B cell (primary cell): ENCODE measurements around the gene MLANA. TPM values are rescaled to one million over a fixed set of nuclear protein-coding genes. Genes with fewer than 3 reads are reported as not detected.

ENCODE experiments used
- ATAC-seq: fragments of 200-7000 bp; cut with Tn5 transposase; one replicate; pipeline ENCODE4 v1.10.0; 2021; ENCODE audit warnings: low read depth, mild to moderate bottlenecking, moderate number of reproducible peaks, moderate library complexity
- CTCF ChIA-PET: fragments of 350-600 bp; sonication (Branson Sonifier 250); formaldehyde crosslinking; loops from one replicate; lab custom pipeline; 2021; ENCODE audit warnings: antibody characterized with exemption, inconsistent platforms; lab: Charles Lee
- POLR2A ChIA-PET: fragments of 350-600 bp; sonication (Branson Sonifier 250); formaldehyde crosslinking; loops from one replicate; lab custom pipeline; 2021; ENCODE audit warnings: antibody characterized with exemption; lab: Charles Lee
- DNase-seq: peaks from one replicate; pipeline ENCODE4 v3.0.0; 2013
- H2AFZ ChIP-seq: 2 replicates; pipeline ENCODE4 v1.6.1; 2012; ENCODE audit warnings: mild to moderate bottlenecking, low read depth, low read length; ENCODE audit not compliant: insufficient read depth, poor library complexity, severe bottlenecking
- H3K27ac ChIP-seq, 2 donors: 1 replicate in 1 of 2; 2 replicates in 1 of 2; pipeline ENCODE4 v1.5.1; 2012 to 2013; ENCODE audit warnings: low read length in 2 of 2, mild to moderate bottlenecking in 2 of 2, moderate library complexity in 1 of 2
- H3K27me3 ChIP-seq, 4 experiments: fragments of 200-600 bp in 1 of 4; sonication (generic) in 1 of 4; replicated peaks in 1 of 4; 1 replicate in 2 of 4; 2 replicates in 2 of 4; pipeline versions ENCODE4 v1.6.1 to v1.7.0; 2013 to 2016; ENCODE audit warnings: low read length in 3 of 4, mild to moderate bottlenecking in 2 of 4, mixed read lengths in 1 of 4, moderate library complexity in 1 of 4; ENCODE audit not compliant: insufficient read depth in 4 of 4, control insufficient read depth in 3 of 4; ENCODE audit errors: control extremely low read depth in 1 of 4
- H3K36me3 ChIP-seq, 2 experiments: replicated peaks in 1 of 2; 1 replicate in 1 of 2; 2 replicates in 1 of 2; pipeline versions ENCODE4 v1.6.1 to v1.7.1; 2013; ENCODE audit warnings: low read length in 1 of 2; ENCODE audit not compliant: insufficient read depth in 2 of 2, control insufficient read depth in 1 of 2; ENCODE audit errors: control extremely low read depth in 1 of 2, extremely low read depth in 1 of 2
- H3K4me1 ChIP-seq, 2 donors: fragments of 200-600 bp in 1 of 2; sonication (generic) in 1 of 2; 1 replicate in 1 of 2; 2 replicates in 1 of 2; pipeline versions ENCODE4 v1.5.1 to v1.6.1; 2013 to 2017; ENCODE audit warnings: low read length in 2 of 2; ENCODE audit not compliant: control insufficient read depth in 2 of 2, insufficient read depth in 2 of 2
- H3K4me2 ChIP-seq: replicated peaks from 2 replicates; pipeline ENCODE3; 2012; ENCODE audit warnings: mild to moderate bottlenecking, low read depth, low read length; ENCODE audit not compliant: poor library complexity, severe bottlenecking
- H3K4me3 ChIP-seq, 5 experiments: fragments of 200-600 bp in 1 of 5; sonication (generic) in 1 of 5; 1 replicate in 3 of 5; 2 replicates in 2 of 5; pipeline versions ENCODE4 v1.5.1 to v1.7.0; 2011 to 2016; ENCODE audit warnings: low read length in 4 of 5, mild to moderate bottlenecking in 4 of 5, low read depth in 2 of 5, control low read depth in 1 of 5, moderate library complexity in 1 of 5; ENCODE audit not compliant: insufficient read depth in 1 of 5; ENCODE audit errors: control extremely low read depth in 1 of 5, extremely low read depth in 1 of 5
- H3K79me2 ChIP-seq: fragments of 200-600 bp; sonication (generic); one replicate; pipeline ENCODE4 v1.6.0; 2016; ENCODE audit warnings: low read length; ENCODE audit not compliant: control insufficient read depth, insufficient read depth
- H3K9ac ChIP-seq: fragments of 200-600 bp; sonication (generic); 2 replicates; pipeline ENCODE4 v1.6.1; 2017; ENCODE audit warnings: mild to moderate bottlenecking, low read length, moderate library complexity
- H3K9me3 ChIP-seq, 3 donors: one replicate each; pipeline versions ENCODE4 v1.6.1 to v1.7.1; 2013; ENCODE audit warnings: low read length in 2 of 3; ENCODE audit not compliant: control insufficient read depth in 2 of 3, insufficient read depth in 1 of 3; ENCODE audit errors: control extremely low read depth in 1 of 3
- H4K20me1 ChIP-seq: 2 replicates; pipeline ENCODE4 v1.6.0; 2012; ENCODE audit warnings: mild to moderate bottlenecking, low read length; ENCODE audit not compliant: insufficient read depth, control insufficient read depth, poor library complexity, severe bottlenecking
- H3K27ac Mint-ChIP-seq: one replicate; pipeline ENCODE4 v1.8.0; 2021; ENCODE audit warnings: mixed read lengths
- H3K27me3 Mint-ChIP-seq: one replicate; pipeline ENCODE4 v1.8.0; 2021; ENCODE audit warnings: mixed read lengths
- H3K4me1 Mint-ChIP-seq: one replicate; pipeline ENCODE4 v1.8.0; 2021; ENCODE audit warnings: mixed read lengths
- H3K4me3 Mint-ChIP-seq: one replicate; pipeline ENCODE4 v1.8.0; 2021; ENCODE audit warnings: mixed read lengths
- H3K9me3 Mint-ChIP-seq: one replicate; pipeline ENCODE4 v1.8.0; 2022; ENCODE audit warnings: mixed read lengths; ENCODE audit not compliant: insufficient read depth
- EZH2 ChIP-seq: IDR thresholded peaks from 2 replicates; pipeline ENCODE4 v1.6.1; 2012; ENCODE audit warnings: borderline replicate concordance, low read depth, mild to moderate bottlenecking, moderate library complexity, low read length; ENCODE audit not compliant: insufficient read depth, poor library complexity, severe bottlenecking
- WGBS: methylation state at CpG from one replicate; pipeline ENCODE4 v1.1.5; 2013; ENCODE audit warnings: missing lambda C conversion rate; ENCODE audit not compliant: insufficient coverage; 5-methylcytosine and 5-hydroxymethylcytosine counted together
- intact Hi-C: fragments of 100-400 bp; cut with micrococcal nuclease; formaldehyde crosslinking; loops from one replicate; pipeline ENCODE4 v1.10.0; 2022
- polyA plus RNA-seq: library from polyadenylated mRNA; depleted of rRNA; stranded (reverse); fragments of >200 nt; gene quantifications from 2 replicates; pipeline ENCODE4 v1.2.3, GENCODE V29; 2012
- total RNA-seq, 2 donors: library from RNA; stranded (reverse); fragments of 120-200 nt in 1 of 2; gene quantifications; 1 replicate in 1 of 2; 2 replicates in 1 of 2; pipeline versions ENCODE4 v1.2.3 to v1.2.4, GENCODE V29; 2013 to 2022
- TF ChIP-seq, protein P1 (sequence below): fragments of 200-600 bp; IDR thresholded peaks from one replicate; pipeline ENCODE4 v1.8.0; 2022; ENCODE audit warnings: antibody characterized with exemption, mild to moderate bottlenecking

The MLANA gene
- total and polyA plus RNA-seq, 2 donors (not counting 1 experiment from before 2014, with no cell fraction given) = not detected

DNA sequence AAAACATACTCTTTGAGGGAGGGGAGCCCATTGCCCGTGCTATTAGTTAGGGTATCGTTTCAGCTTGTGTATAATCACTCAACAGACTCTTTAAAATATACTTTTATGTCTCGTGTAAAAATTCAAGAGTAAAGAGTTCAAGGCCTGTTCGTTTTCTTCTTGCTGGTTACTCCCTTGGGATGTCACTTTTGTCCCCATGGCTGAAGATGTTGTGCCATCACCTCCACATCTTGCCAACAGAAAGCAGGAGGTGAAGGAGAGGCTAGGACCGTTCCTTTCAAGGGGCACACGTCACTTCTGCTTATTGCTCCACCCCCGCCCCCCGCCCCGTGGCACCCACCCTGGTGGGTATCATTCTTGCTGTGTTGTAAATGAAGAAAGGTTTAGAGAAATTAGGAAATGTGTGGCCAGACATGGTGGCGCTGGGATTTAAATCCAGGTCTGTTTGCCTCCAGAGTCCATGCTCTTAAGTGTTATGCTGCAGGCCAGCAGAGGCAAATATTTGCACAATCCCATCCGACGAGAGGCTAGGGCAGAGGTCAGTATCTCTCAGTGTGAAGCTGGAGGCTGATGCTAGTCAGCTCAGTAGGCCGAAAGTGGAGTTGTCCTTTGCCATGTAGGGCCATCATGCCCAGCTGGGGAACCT is 3.0 kb downstream of the MLANA start:
- no peak overlapping the region for H3K9ac ChIP-seq
- H3K9me3 Mint-ChIP-seq = no peaks in the 10 kb centered on the region
- WGBS = 99% methylated on average over 7 of the region's 13 CpGs
- no peaks in the 10 kb centered on the region for H3K79me2 ChIP-seq
- H2AFZ ChIP-seq = no peak overlapping the region
- intact Hi-C loops = no loop called here
- no peaks in the 10 kb centered on the region for H3K27me3 Mint-ChIP-seq
- H3K4me1 Mint-ChIP-seq = no peaks in the 10 kb centered on the region
- DNase-seq = no peak
- ChIA-PET POLR2A (no interaction called here), CTCF (interaction anchor here (1.6 kb wide), 1 partner anchor 8 kb away, joined by 7 read pairs; no protein-coding TSS in a partner anchor)
- no peak overlapping the region for H3K27ac Mint-ChIP-seq
- ATAC-seq = no peak
- TF ChIP-seq, protein P1, sequence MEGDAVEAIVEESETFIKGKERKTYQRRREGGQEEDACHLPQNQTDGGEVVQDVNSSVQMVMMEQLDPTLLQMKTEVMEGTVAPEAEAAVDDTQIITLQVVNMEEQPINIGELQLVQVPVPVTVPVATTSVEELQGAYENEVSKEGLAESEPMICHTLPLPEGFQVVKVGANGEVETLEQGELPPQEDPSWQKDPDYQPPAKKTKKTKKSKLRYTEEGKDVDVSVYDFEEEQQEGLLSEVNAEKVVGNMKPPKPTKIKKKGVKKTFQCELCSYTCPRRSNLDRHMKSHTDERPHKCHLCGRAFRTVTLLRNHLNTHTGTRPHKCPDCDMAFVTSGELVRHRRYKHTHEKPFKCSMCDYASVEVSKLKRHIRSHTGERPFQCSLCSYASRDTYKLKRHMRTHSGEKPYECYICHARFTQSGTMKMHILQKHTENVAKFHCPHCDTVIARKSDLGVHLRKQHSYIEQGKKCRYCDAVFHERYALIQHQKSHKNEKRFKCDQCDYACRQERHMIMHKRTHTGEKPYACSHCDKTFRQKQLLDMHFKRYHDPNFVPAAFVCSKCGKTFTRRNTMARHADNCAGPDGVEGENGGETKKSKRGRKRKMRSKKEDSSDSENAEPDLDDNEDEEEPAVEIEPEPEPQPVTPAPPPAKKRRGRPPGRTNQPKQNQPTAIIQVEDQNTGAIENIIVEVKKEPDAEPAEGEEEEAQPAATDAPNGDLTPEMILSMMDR = no peak
- TF ChIP-seq EZH2 = no peak
- H3K36me3 ChIP-seq = peaks cover 0 to 3% of the 10 kb centered on the region in 2 experiments
- no peak overlapping the region for H3K4me2 ChIP-seq
- no peak overlapping the region for H3K4me3 Mint-ChIP-seq
- no peak overlapping the region for H3K27ac ChIP-seq
- no peaks in the 10 kb centered on the region for H3K27me3 ChIP-seq
- H3K4me3 ChIP-seq = no peak overlapping the region
- no peaks in the 10 kb centered on the region for H3K4me1 ChIP-seq
- H3K9me3 ChIP-seq = no peaks in the 10 kb centered on the region
- H4K20me1 ChIP-seq = no peaks in the 10 kb centered on the region

DNA sequence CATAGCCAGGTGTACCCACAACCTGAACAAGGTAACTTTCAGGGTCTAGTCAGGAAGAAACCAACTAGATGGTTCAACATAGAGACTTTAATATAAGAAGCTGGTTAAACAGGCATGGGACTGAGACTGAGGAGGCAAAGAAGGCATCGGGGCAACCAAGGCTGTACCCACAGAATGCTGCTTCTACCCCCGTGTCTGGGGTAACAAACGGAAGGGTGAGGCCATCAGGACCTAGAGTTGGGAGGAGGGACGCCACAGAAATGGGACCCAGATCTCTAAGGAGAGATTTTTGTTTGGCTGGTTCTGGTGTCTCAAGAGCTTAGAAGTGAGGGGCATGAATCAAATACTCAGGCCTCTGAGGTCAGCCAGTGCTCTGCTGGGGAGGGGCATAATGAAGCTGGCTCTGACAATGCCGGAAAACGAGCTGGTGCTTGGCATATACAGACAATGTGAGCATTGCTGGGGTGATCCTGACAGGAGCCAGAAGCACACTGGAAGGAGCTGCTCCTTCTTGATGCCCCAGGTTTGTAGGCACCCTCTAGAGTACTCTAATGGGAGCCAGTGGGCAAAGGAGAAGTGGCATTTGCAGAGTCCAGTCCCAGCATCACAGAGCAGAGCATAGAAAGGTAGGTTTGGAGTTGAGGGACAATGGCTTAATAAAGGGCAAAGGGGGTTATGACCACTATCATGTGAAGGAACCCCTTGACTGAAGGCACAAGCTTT is 3.7 kb downstream of the MLANA start:
- H3K27ac Mint-ChIP-seq = no peak overlapping the region
- Histone ChIP-seq H3K4me3 (no peak overlapping the region), H2AFZ (no peak overlapping the region), H3K79me2 (no peaks in the 10 kb centered on the region), H3K4me1 (no peaks in the 10 kb centered on the region), H3K36me3 (peaks cover 0 to 3% of the 10 kb centered on the region in 2 experiments), H3K9me3 (no peaks in the 10 kb centered on the region), H3K9ac (no peak overlapping the region), H3K27me3 (no peaks in the 10 kb centered on the region), H3K4me2 (no peak overlapping the region), H3K27ac (no peak overlapping the region), H4K20me1 (no peaks in the 10 kb centered on the region)
- H3K9me3 Mint-ChIP-seq = no peaks in the 10 kb centered on the region
- WGBS = 100% methylated on average over 6 of the region's 6 CpGs
- H3K27me3 Mint-ChIP-seq = no peaks in the 10 kb centered on the region
- intact Hi-C loops = no loop called here
- ChIA-PET CTCF (interaction anchor here (1.0 to 1.6 kb wide), 3 partner anchors 9 to 160 kb away, joined by 3 to 7 read pairs (median 4); no protein-coding TSS in a partner anchor), POLR2A (interaction anchor here (0.6 kb wide), 1 partner anchor 1066 kb away, joined by 5 read pairs; no protein-coding TSS in a partner anchor)
- H3K4me3 Mint-ChIP-seq = no peak overlapping the region
- no peak for ATAC-seq
- DNase-seq = no peak
- H3K4me1 Mint-ChIP-seq = no peaks in the 10 kb centered on the region
- no peak for TF ChIP-seq EZH2
- TF ChIP-seq, protein P1 = no peak
